Right ventricle myocardium superior (tissue), 1 donor: Measurements from ENCODE around the gene PSMG4. TPM values are rescaled to one million over a fixed set of nuclear protein-coding genes. Genes with fewer than 3 reads are reported as not detected.
"Not testable (repeated sequence)": the region's sequence is repeated elsewhere in the genome, so short reads cannot be mapped to it uniquely, and the experiment has no call there.

ENCODE experiments used
- ATAC-seq: fragments of 200-7000 bp; cut with Tn5 transposase; one replicate; pipeline ENCODE4 v1.9.1; 2020; ENCODE audit warnings: mild to moderate bottlenecking; ENCODE audit not compliant: poor library complexity
- DNase-seq: peaks from one replicate; pipeline ENCODE4 v3.0.0-alpha.2; 2020
- intact Hi-C: fragments of 100-400 bp; cut with DNase I; formaldehyde crosslinking; loops from one replicate; pipeline ENCODE4 v1.11.2; 2022
- total RNA-seq: library from RNA; stranded (reverse); fragmentation: NEBNext Ultra II Directional; extraction: Animal tissue kit (Norgen Biotek cat#: 25700); gene quantifications from one replicate; pipeline ENCODE4 v1.2.1, GENCODE V29; 2021
- donor health status: DM: no; HTN: yes; CAD: no; lungs with severe emphysema.

PSMG4 gene
- total RNA-seq, 1 donor from 2014 or later, result 8.9 TPM

DNA sequence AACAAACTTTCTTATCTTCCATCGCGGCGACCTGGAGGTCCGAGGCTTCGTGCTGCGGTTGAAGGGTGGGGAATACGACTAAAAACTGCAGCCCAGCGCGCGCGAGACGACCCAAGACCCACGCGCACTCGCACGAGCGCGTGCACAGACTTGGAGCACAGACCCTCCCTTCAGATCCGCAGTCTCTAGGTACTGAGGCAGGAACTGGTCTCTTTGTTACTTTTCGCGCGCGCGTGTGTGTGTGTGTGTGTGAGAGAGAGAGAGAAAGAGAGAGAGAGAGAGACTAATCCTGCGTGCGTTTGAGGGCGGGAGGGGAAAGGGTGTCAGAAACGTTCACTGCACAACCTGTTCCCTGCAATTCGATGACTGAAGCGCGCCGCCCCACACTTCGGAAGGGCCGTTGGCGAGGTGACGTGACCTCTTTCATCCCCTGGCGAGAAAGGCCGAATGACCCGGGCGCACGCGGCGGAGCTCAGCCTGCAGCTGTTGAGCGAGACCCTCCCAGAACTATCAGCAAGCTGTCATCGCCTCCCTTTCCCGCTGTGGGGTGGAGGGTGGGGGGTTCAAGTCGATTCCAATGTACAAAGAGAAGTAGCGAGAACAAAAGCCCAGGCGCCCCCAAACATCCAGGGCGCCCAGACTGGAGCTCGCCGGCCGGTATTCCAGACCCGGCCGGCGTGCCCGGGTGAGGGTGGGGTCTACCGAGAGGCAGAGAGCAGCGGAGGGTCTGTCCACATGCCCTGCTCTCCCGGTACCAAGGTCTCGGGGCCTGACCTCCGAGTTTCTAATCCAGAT lies 29.8 kb upstream of the PSMG4 start:
- DNase-seq (no peak), ATAC-seq (no peak)
- intact Hi-C loops, result no loop called here

DNA sequence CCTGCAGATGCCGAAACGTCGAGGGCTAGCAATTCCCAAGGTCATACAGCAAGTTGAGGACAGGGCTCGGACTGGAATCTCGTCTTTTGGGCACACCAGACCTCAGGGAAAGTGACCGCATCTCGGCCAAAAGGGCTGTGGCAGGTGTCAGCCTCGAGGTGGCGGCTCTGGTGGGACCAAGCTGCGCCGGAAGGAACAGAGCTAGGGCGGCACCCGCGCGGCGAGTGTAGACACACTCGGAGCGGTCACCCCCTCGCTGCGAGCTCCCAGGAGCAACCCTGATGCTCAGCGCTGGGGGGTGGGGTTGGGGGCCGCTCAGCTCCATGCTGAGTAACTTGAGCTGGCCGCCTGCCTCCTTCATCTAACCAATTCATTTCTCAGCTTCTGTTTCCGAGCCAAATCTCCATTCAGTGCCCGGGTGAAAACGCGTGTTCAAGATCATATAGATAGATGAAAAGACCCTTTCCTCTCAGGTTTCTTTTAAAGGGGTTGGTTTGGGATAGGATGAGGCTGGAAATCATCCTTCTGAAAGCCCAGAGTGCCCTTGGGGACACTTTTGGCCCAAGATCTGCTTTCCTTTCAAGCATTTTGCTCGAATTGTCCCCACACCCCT lies 29.1 kb upstream of the PSMG4 start:
- no peak for DNase-seq
- no peak for ATAC-seq
- intact Hi-C loops, result no loop called here

DNA sequence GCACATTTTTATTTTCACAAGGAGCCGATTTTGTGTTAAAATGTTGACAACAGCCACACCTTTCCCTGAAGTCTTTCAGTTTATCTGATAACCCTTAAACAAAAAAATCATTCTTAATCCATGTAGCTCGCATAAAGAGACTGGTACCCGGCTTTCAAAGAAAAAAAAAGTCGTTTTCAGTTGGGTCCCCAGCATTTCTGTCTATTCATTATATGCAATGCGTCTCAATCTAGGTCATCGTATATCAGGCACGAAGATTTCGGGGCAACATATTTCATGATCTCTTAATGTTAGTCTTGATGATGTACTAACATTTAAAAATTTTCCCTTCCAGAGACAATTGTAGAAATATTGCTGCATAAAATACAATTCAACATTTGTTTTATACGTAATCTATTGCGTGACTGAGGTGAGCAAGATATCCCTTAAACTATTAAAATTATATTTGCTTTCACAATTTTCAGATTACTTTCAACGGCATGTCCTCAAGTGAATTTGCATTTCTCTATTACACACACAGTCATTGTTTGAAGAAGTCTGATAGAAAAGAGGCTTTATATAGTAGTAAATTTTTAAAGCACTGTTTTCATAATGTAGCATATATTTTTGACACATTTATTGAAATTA lies 28.4 kb upstream of the PSMG4 start:
- intact Hi-C loops, result no loop called here
- no peak for DNase-seq
- ATAC-seq, result no peak

DNA sequence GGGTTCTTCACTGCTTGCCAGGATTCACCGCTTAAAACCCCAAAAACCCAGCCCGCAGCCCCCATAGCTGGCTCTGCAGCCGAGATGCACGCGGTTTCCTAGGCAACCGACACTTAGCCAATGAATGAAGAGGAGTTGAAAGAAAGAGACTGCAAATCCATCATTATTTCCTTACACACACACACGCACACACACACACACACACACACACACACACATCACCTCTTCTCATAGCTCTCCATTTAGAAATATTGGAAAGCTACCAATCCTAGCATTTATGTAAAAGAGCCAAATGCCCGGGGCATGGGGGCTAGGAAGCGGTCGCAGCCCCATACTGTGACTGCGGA lies 27.9 kb upstream of the PSMG4 start:
- ATAC-seq, result no peak
- intact Hi-C loops, result no loop called here
- no peak for DNase-seq

DNA sequence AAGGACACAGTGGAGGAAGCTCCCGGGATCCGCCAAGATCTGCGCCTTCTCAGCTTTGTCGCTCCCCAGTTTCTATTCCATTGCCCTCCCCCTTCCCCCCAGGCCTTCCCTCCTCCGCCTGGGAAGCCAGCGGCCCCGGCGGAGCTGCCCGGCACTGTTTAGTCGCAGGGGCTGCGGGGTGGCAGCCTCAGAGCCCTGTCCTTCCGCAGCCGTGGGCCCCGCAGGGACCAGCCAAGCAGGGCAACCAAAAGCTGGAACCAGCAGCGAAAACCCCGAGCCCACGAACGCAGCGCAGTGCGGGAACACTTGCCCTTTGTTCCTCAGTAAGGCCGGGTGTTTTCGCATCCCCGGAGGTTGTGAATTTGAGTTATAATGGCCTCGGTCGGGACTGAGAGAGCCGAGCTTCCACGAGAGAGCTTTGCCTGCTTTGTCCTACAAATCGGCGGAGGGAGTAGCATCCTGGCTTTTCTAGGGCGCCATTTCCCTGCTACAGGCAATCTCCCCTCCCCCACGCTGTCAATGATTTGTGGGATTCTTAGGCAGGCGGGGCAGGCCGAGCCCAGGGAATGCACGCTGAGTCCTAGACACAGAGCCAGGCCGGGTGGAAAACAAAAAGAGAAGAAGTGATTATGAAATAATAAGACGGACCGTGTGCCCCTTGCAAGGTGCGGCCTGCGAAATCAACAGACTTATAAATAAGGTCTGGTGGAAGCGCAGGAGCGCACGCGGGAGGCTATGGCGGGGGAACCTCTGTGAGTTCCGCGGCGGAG lies 27.3 kb upstream of the PSMG4 start:
- peak; percentile 72 for DNase-seq
- intact Hi-C loops, result no loop called here
- ATAC-seq, result peak; percentile 87

DNA sequence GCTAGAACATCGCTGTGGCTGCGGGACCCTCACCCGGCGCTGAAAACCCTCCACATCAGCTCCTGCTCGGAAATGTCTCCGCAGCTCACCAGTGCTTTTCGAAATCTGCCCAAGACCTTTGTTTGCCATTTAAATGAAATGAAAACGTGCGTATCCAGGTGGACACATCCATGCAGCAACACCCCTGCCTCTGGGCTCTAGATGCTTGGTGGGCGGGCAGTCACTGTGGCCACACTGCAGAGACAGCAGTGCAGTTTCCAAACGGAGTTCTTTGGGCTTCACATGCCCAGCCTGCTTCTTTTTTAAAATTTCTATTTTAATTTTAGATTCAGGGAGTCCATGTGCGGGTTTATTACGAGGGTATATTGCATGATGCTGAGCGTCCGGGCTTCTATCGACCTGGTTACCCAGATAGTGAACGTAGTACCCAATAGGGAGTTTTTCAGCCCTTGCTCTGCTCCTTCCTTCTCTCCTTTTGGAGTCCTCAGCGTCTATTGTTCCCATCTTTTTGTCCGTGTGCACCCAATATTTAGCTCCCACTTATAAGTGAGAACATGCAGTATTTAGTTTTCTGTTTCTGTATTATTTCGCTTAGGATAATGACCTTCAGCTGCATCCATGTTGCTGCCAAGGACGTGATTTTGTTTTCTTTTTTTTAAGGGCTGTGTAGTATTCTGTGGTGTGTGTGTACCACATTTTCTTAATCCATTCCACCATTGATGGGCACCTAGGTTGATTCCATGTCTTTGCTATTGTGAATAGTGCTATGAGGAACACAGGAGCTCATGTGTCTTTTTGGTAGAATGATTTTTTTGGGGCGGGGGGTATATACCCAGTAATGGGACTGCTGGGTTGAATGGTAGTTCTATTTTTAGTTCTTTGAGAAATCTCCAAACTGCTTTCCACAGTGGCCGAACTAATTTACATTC lies 26.5 kb upstream of the PSMG4 start:
- no peak for DNase-seq
- ATAC-seq, result no peak
- intact Hi-C loops, result no loop called here

DNA sequence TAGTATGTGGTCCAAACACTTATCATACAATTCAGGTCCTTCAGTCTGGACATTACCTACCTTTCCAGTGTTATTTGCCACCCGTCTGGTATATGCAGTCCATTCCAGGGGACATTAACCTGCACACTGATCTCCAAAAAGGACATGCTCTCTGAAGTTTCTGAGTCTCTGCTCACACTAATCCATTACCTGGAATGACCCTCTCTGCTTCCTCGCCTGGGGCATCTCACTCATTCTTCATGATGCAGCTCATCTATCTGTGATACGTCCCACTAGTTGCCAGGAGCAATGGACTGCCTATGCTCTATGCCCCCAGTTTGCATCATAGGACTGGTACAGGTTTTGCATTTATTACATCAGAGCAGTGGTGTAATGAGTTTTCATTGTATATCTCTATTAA lies 25.4 kb upstream of the PSMG4 start:
- no peak for ATAC-seq
- intact Hi-C loops, result no loop called here
- no peak for DNase-seq

DNA sequence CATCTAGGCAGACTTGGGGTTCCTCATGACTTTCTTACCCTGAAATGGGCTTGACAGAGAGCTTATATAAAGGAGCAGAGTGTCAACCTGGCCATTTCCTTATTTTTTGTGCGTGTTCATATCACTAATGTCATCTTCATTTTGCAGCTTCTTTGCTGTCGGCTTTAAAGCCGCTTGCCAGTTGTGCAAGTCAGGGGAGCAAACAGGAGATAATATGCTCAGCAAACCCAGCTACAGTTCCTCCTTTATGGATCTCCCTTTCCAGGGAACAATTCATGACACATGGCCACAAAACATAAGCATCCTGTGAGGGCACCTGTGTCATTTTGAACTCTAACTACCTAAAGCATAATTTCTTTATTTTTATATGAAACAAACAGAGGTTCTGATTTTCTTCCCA lies 24.8 kb upstream of the PSMG4 start:
- intact Hi-C loops, result no loop called here
- DNase-seq (no peak), ATAC-seq (no peak)

DNA sequence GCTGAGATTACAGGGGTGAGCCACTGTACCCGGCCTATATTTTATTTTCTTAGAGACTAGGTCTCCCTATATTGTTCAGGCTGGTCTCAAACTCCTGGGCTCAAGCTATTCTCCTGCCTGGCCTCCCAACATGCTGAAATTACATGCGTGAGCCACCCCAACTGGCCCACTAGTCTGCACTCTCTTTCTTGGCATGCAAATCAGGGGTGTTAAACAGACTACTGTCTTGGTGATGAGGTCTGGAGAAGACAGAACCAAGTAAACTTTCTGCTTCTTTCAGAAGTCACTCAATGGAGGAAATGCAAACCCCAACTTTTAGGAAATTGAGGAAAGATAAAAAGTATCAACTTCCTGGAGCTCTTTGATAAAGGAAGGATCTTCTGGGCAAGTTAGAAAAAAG lies 23.3 kb upstream of the PSMG4 start:
- ATAC-seq, result no peak
- intact Hi-C loops, result no loop called here
- DNase-seq, result no peak

DNA sequence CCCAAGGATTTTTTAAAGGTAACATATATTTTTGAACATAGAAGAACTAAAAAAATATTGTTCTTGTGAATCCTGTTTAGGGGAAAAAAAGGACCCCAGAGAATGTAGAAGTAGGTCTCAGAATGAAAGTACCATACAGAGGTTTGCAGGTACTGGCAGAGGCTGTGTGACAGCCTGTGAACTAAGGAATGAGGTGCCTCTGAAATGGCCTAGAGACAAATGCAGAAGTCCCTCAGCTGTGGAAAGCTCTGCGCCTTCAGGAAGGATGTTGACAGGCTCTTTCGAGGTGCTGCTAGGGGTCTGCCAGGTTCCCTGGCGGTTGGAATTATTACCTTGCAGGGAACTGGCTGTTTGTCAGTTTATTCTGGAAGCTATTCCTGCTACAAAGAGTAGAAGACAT lies 22.7 kb upstream of the PSMG4 start:
- DNase-seq (no peak), ATAC-seq (no peak)
- intact Hi-C loops, result no loop called here

DNA sequence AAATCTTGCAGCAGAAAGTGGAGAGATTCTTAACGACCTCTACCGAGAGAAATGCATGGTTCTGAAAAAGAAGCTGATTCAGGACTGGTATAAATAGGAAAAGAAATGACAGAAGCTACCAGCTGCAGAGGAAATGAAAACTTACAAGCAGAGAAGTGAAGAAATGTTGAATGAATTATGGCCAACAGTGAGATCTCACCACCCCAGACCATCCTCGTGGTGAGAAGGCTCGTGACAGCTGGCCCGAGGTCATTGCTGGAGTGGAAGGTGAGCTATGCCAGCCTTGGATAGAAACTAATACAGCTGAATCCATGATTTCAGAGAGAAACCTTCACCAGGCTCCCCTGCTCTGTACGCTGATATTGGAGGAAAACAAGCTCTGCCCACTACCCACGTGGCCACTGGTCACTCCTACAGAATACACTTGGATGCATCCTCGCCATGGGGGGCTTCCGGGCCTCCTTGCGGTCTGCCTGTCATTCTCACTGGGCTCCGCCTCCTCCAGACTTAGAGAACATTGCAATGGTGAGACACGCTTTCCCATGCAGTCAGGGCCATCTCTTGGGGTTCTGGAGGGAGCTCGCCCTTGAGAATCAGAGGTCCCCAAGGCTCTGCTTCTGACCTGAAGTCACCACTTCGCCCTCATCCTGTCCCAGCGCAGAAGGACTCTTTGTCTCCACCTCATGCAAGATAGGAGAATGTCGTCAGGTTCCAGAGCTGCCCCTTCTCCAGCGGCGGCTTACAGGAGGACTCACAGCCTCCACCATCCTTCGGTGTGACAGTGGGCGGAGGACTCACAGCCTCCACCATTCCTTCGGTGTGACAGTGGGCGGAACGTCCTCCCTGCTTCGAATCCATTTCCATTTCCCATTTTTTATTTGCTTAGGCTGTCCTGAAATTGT lies 20.7 kb upstream of the PSMG4 start:
- DNase-seq, result no peak
- intact Hi-C loops, result no loop called here
- peak; percentile 38 for ATAC-seq

DNA sequence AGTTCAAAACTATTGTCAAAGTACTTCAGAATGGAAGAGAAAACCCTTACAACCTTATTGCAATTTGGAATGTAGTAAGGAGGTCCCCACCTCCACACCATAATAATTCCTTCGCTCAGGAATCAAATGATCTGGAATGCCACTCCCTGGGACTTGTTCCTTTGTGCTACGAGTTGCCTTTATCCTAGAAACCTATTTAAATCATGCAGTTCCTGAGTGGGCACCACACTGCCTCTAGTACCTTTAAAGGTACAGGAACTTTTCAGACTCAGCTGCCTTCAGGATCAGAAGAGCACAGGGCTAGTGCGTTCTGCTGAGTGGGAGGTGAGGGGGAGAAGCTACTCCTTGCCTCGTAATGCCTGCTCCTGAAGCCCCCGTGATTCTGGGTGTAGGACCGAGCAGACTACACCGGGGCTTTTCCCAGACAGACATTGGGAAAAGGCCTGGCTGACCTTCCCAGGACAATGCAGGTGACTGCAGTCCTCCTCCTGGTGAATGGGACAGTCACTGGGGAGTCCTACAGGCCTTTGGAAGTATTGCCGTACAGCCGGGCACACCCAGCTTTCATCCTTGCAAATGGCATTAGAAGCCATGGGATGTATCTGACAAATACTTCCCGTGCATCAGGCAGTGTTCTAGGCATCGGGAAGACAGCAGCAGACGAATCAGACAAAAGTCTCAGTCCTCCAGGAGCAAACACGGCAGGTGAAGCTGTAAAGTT lies 19.5 kb upstream of the PSMG4 start:
- intact Hi-C loops, result no loop called here
- DNase-seq (no peak), ATAC-seq (no peak)

DNA sequence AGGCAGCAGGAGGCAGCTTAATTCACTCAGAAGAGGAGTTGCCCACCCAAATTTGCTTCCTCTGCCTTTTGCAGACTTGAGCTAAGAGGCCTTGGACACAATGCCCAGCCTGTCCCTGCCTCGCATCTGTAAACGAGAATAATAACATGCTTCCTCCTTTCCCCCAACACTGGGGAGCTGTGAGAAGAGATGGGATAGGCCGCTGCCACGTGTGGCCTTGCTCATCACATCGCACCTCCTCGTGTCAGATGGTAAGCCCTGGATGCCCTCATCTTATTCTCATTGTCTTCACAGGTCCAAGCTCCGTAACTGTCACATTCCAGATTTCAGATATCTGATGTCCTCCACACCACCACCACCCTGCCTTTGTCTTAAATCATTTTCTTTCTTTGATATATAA lies 18.2 kb upstream of the PSMG4 start:
- DNase-seq, result no peak
- intact Hi-C loops, result no loop called here
- no peak for ATAC-seq

DNA sequence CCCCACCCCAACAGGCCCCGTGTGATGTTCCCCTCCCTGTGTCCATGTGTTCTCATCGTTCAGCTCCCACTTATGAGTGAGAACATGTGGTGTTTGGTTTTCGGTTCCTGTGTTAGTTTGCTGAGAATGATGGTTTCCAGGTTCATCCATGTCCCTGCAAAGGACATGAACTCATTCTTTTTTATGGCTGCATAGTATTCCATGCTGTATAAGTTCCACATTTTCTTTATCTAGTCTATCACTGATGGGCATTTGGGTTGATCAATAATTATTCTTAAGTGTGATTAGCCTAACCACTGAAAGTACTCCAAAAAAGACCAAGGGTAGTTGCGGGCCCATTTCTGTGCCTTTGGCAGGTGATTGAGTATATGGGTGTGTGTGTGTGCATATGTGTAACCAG lies 17.0 kb upstream of the PSMG4 start:
- DNase-seq, intact Hi-C loops, ATAC-seq: not testable (repeated sequence)

DNA sequence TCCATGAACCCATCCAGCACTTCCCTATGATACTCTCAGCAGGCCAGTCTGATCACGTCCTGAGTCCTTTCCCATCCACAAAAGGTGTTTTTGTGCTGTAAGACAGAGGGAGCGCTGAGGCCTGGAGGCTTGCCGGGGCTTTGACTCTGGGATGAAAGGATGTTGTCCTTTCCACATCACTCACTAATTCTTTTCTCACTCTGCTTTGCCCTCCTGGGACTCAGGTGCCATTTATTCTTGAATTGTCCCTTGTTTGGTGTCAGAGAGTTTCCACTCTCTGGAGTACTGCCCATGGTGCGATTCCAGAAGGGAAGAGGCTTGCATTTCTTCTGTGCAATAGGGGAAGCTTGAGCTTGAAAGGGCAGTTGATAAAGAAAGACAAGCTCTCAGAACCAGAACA lies 16.0 kb upstream of the PSMG4 start:
- intact Hi-C loops, result no loop called here
- ATAC-seq (no peak), DNase-seq (no peak)

DNA sequence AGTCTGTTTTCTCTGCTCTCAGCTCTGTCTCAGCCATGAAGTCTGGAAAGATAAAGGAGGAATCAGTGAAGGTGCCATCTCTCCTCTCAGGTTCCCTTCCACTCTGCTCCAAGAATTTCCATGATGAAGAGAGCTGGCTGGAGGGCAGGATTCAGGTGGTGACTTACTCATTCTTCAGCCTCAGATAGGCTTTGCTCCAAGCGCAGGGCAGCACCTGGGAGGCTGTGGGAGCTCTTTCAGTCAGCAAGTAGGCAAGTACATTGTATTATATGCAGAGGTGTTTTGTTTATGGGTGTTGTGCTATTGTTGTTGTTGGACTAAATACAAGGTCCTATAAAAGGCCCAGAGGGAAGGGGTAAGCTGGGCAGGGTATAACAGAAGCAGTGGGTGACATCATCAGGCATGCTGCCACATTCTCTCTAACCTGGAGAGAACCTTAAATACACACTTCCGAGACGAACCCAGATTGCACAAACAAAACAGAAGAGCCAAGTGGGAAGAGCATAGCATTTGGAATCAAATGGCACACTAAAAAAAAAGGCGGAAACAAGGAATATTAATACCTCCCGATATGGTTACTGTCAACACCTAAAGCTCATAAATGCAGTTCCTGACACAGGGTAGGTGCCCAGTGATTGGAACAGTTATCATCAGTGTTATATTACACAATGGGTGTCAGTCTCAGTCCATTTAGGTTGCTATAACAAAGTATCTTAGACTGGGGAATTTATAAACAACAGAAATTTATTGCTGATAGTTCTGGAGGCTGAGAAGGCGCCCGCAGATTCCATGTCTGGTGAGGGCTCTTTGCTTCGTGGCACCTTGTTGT lies 14.5 kb upstream of the PSMG4 start:
- ATAC-seq (no peak), DNase-seq (no peak)
- intact Hi-C loops, result no loop called here
